Measurements from ENCODE around the gene SUFU.

DNA sequence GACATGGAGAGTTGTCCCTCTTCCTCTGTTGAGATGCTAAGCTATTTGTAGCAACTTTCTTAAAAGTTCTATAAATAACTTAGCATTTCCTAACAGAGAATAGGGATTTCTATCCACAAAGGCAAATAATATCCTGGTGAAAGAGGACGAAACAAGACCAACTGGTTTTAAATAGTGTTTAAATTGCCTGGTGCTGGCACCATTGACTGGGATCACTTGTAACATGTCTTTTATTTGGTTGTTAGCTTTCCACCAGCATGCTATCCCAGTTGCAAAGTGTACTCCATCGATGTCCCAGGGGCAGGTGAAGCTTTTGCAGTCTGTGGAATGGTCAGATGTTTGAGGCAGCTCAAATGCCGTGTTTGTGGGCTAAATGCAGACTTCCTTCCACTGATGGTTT lies 3.7 kb downstream of the SUFU start:
- TF ChIP-seq POLR2AphosphoS5 (IDR thresholded peaks at IDR 0.05), result no peak
- TF ChIP-seq CTCF (IDR thresholded peaks at IDR 0.05), result no peak
- TF ChIP-seq EP300 (IDR thresholded peaks at IDR 0.05), result no peak

All from stomach (tissue), 4 donors.